HG03066 (cell line): Measurements from ENCODE around the gene HIPK2.

Source experiments
- ATAC-seq: cut with Tn5 transposase; IDR thresholded peaks from one replicate; pipeline ENCODE4 v1.9.1; 2021; ENCODE audit warnings: low read depth; ENCODE audit not compliant: unreplicated experiment

The HIPK2 gene

DNA sequence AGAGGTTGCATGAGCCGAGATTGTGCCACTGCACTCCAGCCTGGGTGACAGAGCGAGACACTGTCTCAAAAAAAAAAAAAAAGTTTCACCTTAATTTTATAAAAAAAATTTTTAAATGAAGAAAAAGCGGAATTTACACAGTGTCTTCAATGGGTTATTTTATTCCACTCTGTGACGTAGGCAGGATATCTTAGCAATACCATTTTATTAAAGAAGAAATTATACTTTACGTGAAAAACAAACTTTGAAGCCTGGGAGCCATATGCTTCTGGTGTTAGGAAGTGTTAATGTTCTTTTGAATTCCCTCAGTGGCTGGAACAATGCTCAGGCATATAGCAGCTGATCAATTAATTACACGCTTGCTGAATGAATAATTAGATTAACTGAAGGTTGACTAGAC is 176.6 kb downstream of the HIPK2 start:
- ATAC-seq, result no peak

GRCh38 chr7:139600306-139600705 is 177.5 kb downstream of the HIPK2 start:
- ATAC-seq, result no peak

- no peak for ATAC-seq
Observed at GRCh38 chr7:139598642-139599041, 179.2 kb downstream of the HIPK2 start.

- ATAC-seq, result no peak
Observed at GRCh38 chr7:139597028-139597427, 180.8 kb downstream of the HIPK2 start.

GRCh38 chr7:139596626-139597025 is 181.2 kb downstream of the HIPK2 start:
- no peak for ATAC-seq

- ATAC-seq, result no peak
Observed at GRCh38 chr7:139595806-139596205, 182.0 kb downstream of the HIPK2 start.

DNA sequence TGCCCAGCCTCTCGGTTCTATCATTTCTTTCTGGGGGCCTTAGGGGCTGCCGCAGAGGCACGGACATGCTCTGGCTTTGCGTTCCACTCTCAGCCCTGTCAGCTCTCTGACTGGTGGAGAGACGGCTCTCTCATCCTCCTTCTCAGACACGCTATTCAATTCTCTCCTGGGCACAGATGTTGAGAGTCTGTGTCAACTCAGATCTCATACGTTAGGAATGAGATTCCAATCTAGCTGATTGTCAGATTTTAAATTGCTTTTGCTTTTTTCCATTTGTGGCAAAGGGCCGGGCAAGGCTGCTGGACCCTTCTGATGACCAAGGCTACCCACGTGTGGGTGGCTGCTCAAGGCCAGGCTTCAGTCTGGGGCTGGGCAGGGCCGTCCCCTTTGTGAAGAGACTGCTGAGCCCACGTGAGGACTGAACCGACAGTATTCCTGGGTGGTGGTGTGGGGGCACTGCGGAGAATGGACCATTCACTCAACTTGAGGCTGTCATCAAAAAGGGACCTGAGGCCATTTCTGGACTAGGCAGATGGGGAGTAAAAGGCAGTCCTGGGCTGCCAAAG is 182.8 kb downstream of the HIPK2 start:
- ATAC-seq, result no peak

DNA sequence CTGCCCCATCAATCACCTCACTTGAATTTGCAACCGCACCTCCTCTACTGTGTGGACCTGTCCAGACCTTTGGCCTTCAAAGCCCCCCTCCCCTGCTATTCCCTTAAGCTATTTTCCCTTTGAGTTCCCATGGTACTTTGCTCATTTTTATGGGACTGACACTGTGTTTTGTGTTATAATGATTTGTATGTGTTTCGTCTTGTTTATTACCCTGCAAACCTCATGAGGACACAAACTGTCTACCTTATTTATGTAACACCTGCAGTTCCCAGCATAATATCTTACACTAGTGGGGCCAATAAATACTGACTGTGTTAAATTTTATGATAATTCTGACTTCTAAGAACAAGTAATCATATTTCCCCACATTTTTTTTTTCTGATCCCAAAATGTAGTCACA is 183.7 kb downstream of the HIPK2 start:
- no peak for ATAC-seq

GRCh38 chr7:139592801-139593461 is 184.9 kb downstream of the HIPK2 start:
- ATAC-seq, result no peak

GRCh38 chr7:139591550-139592195 is 186.1 kb downstream of the HIPK2 start:
- no peak for ATAC-seq

DNA sequence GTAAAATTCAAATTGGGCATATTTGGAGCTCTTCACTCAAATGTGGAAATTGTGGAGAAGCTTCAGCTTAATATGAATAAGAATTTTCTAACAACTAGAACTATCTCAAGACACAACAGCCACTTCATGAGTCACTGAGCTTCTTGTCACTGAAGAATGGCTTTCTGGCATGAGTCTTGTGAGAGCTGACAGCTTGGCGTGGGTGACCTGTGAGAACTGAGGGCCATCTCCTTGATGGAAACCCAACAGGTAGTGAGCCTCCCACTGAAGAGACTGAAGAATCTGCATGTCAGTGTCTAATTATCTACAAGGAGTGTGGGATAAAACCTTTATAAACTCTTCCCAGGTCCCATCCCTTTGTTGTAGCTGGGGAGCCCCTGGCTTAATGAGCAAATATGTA is 188.3 kb downstream of the HIPK2 start:
- ATAC-seq, result no peak

GRCh38 chr7:139588632-139589031 is 189.2 kb downstream of the HIPK2 start:
- ATAC-seq, result no peak

- ATAC-seq, result no peak
Observed at GRCh38 chr7:139587535-139587934, 190.3 kb downstream of the HIPK2 start.

- no peak for ATAC-seq
Observed at GRCh38 chr7:139586286-139586685, 191.5 kb downstream of the HIPK2 start.

GRCh38 chr7:139585042-139585441 is 192.8 kb downstream of the HIPK2 start:
- ATAC-seq, result no peak

DNA sequence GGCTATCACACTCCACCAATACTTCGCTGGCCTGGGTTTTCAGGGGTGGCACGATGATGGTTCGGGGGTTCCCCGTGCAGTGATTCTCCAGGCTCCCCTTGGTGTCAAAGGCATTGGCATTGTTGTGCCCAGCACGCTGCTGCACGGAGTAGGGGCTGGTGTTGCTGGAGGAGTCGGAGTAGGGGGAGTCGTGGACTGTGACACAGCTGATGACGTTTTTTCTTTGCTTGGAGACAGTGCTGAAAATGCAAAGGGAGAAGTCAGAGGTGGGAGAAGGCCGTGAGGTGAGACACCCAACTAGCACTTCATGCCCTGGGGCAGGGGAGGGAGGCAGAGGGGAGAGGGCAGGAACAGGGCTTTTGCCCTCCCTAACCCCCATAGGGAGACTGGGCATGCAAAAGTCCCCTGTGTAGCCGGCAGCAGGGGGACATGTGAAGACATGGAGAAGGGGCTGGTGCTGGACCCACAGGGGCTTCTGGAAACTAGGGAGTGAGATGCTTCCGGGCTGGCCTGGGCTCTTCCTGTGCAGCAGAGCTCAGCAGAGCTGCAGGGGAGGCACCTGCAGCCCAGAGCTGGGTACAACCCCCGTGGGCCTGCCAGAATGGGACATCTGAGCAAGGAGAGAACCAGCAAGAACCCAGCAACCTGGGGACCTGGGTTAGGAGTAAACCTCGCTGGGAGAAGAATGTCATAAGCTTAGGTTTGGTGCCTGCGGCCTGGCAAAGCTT is 193.8 kb downstream of the HIPK2 start:
- ATAC-seq, result no peak

DNA sequence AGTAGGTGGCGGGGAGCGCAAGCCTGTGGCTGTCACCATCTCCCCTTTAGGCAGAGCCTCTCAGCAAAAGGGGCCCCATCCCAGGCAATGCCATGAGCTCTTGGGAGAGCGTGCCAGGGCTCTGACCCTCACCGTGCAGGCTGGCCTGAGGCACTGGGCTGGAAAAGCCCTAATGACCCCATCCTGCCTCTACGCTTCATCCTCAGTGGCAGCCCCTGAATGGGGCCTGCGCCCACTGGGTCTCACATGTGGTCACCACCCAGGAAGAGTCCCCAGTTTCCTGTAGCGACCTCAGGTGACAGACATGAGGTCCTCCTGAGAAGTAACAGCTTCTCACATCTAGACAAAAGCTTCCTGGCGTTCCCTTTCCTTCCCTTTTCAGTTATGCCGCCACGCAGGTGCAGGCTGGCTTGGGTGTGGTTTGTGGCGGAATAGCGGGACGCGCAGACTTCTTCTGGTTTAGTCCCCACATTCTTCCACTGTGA is 195.1 kb downstream of the HIPK2 start:
- ATAC-seq, result no peak

DNA sequence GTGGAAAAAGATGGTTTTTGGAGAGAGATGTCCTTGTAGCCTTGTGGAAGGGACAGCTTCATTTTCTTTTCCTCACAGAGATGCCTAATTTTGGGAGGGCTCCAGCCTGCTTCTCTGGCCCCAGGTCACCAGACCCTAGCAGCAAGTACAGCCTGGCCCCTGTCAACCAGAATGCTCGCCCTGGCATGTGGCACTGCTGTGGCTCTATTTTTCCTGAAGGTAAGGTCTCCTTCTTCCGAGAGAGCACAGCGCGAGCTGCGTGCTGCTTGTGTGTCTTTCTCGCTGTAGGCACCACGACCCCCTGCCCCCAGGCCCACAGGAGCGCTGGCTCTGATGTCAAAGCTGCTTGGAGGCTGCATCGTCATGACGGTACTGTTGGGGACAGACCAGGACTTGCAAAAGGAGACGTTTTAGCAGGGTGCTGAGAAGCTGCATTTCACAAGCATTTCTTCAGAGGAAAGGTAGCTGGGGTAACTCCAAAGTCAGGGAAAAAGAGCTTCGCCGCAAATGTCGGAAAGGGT is 195.6 kb downstream of the HIPK2 start:
- no peak for ATAC-seq

GRCh38 chr7:139580435-139580834 is 197.4 kb downstream of the HIPK2 start:
- no peak for ATAC-seq

DNA sequence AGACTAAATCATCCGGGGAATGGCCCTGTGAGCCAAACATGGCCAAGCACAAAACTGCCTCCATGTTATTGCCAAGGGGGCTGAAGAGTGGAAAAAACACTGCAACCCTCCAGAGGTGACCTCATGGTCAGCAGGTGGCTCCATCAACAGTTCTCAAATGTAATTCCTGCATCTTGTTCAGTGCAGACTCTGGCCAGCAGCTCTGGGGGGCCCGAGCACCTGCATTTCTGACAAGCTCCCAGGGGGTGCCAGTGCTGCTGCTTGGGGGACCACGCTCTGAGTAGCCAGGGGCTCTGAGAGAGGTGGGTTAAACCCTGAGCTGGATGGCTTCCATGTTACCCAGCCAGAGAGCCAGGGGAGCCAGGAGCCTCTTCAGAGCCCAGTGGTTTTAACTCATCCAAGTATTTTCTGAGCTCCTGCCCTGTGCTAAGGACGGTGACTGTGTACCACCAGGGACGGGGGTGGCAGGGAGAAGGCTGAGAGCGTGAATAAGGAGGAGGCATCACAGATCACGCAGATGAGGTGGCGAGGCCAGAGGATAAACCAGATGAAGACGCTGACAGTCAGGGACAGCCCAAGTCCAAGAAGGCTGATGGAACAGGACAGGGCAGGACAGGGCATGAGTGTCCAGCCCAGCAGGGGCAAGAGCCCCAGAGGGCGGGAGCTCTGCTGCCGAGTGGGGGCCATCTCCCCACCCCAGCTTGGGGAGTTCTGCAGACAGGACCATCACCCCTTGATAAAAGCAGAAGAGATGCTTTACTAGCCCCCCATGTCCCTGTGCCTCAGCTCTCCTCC is 201.4 kb downstream of the HIPK2 start:
- no peak for ATAC-seq
